ENCODE data around the gene TRIM63. TPM values are rescaled to one million over a fixed set of nuclear protein-coding genes. Genes with fewer than 3 reads are reported as not detected.
"Not testable (repeated sequence)": the region's sequence is repeated elsewhere in the genome, so short reads cannot be mapped to it uniquely, and the experiment has no call there.

Gene TRIM63
- total RNA-seq, result 1 to 10 TPM in 1 of 8 experiments, under 1 TPM in 2, not detected in 5; 0.29 to 1.0 (median 0.31) TPM

- no peak within 1 kb of the TSS for H3K27ac ChIP-seq
- peak in 2 of 8 experiments; percentile 36 to 48 for ATAC-seq (replicated peaks in 6 of 8)
- no peaks in the 10 kb centered on the region for H3K4me1 ChIP-seq (replicated peaks in 1 of 2)
- in situ Hi-C loops (cut with MboI; ENCODE audit: low pct_unique_long_range_greater_than_20kb in 2 of 9, low sequenced_read_pairs in 9 of 9, unreplicated experiment in 9 of 9), result no loop called here
- no peak within 1 kb of the TSS for H3K4me3 ChIP-seq
- WGBS, 10 experiments, result 0 to 90% (median 65%) methylated on average over 1 to 7 of the region's 9 CpGs; no CpG with 5 or more reads in 3 of the 10 experiments
Observed at GRCh38 chr1:26067432-26067911, at the start of gene TRIM63. Gene TRIM63, minus strand, starts transcription at chr1:26067630. Its CDS starts 136 bp downstream, at chr1:26067494.

GRCh38 chr1:26114165-26114927 lies 46.9 kb upstream of the TRIM63 start:
- H3K4me3 ChIP-seq, result no peak overlapping the region
- ATAC-seq (replicated peaks in 6 of 8), result no peak
- peaks cover 11 to 12% of the 10 kb centered on the region in 2 donors for H3K4me1 ChIP-seq (replicated peaks in 1 of 2)
- H3K27ac ChIP-seq, result no peak overlapping the region
- 88 to 96% (median 93%) methylated on average over 3 to 12 of the region's 12 CpGs for WGBS, 10 experiments
- in situ Hi-C loops (cut with MboI; ENCODE audit: low pct_unique_long_range_greater_than_20kb in 2 of 9, low sequenced_read_pairs in 9 of 9, unreplicated experiment in 9 of 9), result no loop called here

GRCh38 chr1:26112407-26112775 lies 45.0 kb upstream of the TRIM63 start:
- peak in 1 of 8 experiments; percentile 0 for ATAC-seq (replicated peaks in 6 of 8)
- peak overlapping the region; percentile 74 to 87 (median 83) for H3K4me3 ChIP-seq
- in situ Hi-C loops (cut with MboI; ENCODE audit: low pct_unique_long_range_greater_than_20kb in 2 of 9, low sequenced_read_pairs in 9 of 9, unreplicated experiment in 9 of 9), result no loop called here
- H3K27ac ChIP-seq, result peak overlapping the region; percentile 77 to 80
- 5 to 20% (median 8%) methylated on average over 1 to 8 of the region's 9 CpGs; no CpG with 5 or more reads in 5 of the 10 experiments for WGBS, 10 experiments
- H3K4me1 ChIP-seq (replicated peaks in 1 of 2), result peaks cover 11 to 12% of the 10 kb centered on the region in 2 donors

GRCh38 chr1:26111530-26112406 lies 44.3 kb upstream of the TRIM63 start, which contains the start of gene PDIK1L:
Gene PDIK1L, plus strand, starts transcription at chr1:26111824. Its CDS starts 2,485 bp downstream, at chr1:26114309.
- ATAC-seq (replicated peaks in 6 of 8), result peak; percentile 79 to 83 (median 82)
- WGBS, 10 experiments, result 0 to 2% (median 1%) methylated on average over 8 to 17 of the region's 96 CpGs; no CpG with 5 or more reads in 7 of the 10 experiments
- Histone ChIP-seq H3K4me3 (peak within 1 kb of the TSS; percentile 74 to 87 (median 83)), H3K27ac (peak within 1 kb of the TSS; percentile 98), H3K4me1 (replicated peaks in 1 of 2) (peaks cover 11 to 12% of the 10 kb centered on the region in 2 donors)
- in situ Hi-C loops (cut with MboI; ENCODE audit: low pct_unique_long_range_greater_than_20kb in 2 of 9, low sequenced_read_pairs in 9 of 9, unreplicated experiment in 9 of 9), result no loop called here

- WGBS, 10 experiments, result 0% methylated on average over 2 to 16 of the region's 85 CpGs; no CpG with 5 or more reads in 5 of the 10 experiments
- in situ Hi-C loops (cut with MboI; ENCODE audit: low pct_unique_long_range_greater_than_20kb in 2 of 9, low sequenced_read_pairs in 9 of 9, unreplicated experiment in 9 of 9), result no loop called here
Observed at GRCh38 chr1:26110731-26111529, 43.5 kb upstream of the TRIM63 start.

GRCh38 chr1:26109229-26110164 lies 42.1 kb upstream of the TRIM63 start:
- Histone ChIP-seq H3K4me3 (peak overlapping the region in 3 of 5 donors; percentile 74 to 87 (median 80)), H3K4me1 (replicated peaks in 1 of 2) (peaks cover 13 to 16% of the 10 kb centered on the region in 2 donors), H3K27ac (peak overlapping the region in 1 of 2 donors; percentile 98)
- WGBS, 10 experiments, result 69 to 100% (median 98%) methylated on average over 1 to 5 of the region's 5 CpGs
- in situ Hi-C loops (cut with MboI; ENCODE audit: low pct_unique_long_range_greater_than_20kb in 2 of 9, low sequenced_read_pairs in 9 of 9, unreplicated experiment in 9 of 9), result loop anchor here in 2 of 9 experiments (10.0 kb wide), 1 partner anchor 45 kb away; the partner anchor contains the start of gene FAM110D (in 2 of the 2)
- no peak for ATAC-seq (replicated peaks in 6 of 8)

More at GRCh38 chr1:26110731-26111529, 43.5 kb upstream of the TRIM63 start:
- peaks cover 11 to 12% of the 10 kb centered on the region in 2 donors for H3K4me1 ChIP-seq (replicated peaks in 1 of 2)
- H3K27ac ChIP-seq, result peak overlapping the region; percentile 98
- peak overlapping the region; percentile 74 to 87 (median 83) for H3K4me3 ChIP-seq
- peak; percentile 54 to 82 (median 78) for ATAC-seq (replicated peaks in 6 of 8)

GRCh38 chr1:26105226-26105548 lies 37.8 kb upstream of the TRIM63 start:
- H3K27ac ChIP-seq; ATAC-seq (replicated peaks in 6 of 8); H3K4me3 ChIP-seq; H3K4me1 ChIP-seq (replicated peaks in 1 of 2): not testable (repeated sequence)
- 21 to 100% (median 38%) methylated on average over 1 to 5 of the region's 5 CpGs; no CpG with 5 or more reads in 2 of the 10 experiments for WGBS, 10 experiments
- in situ Hi-C loops (cut with MboI; ENCODE audit: low pct_unique_long_range_greater_than_20kb in 2 of 9, low sequenced_read_pairs in 9 of 9, unreplicated experiment in 9 of 9), result loop anchor here in 2 of 9 experiments (10.0 kb wide), 1 partner anchor 50 kb away; the partner anchor contains the start of gene FAM110D (in 2 of the 2)

- no peak overlapping the region for H3K27ac ChIP-seq
- in situ Hi-C loops (cut with MboI; ENCODE audit: low pct_unique_long_range_greater_than_20kb in 2 of 9, low sequenced_read_pairs in 9 of 9, unreplicated experiment in 9 of 9), result loop anchor here in 2 of 9 experiments (10.0 kb wide), 1 partner anchor 52 kb away; the partner anchor contains the start of gene FAM110D (in 2 of the 2)
- peaks cover 3 to 4% of the 10 kb centered on the region in 2 donors for H3K4me1 ChIP-seq (replicated peaks in 1 of 2)
- no peak for ATAC-seq (replicated peaks in 6 of 8)
- WGBS, 10 experiments, result 40 to 80% (median 50%) methylated on average over 1 to 2 of the region's 2 CpGs; no CpG with 5 or more reads in 3 of the 10 experiments
- H3K4me3 ChIP-seq, result no peak overlapping the region
Observed at GRCh38 chr1:26102526-26102925, 35.1 kb upstream of the TRIM63 start.

- Histone ChIP-seq H3K4me1 (replicated peaks in 1 of 2) (peaks cover 3 to 4% of the 10 kb centered on the region in 2 donors), H3K4me3 (no peak overlapping the region), H3K27ac (no peak overlapping the region)
- ATAC-seq (replicated peaks in 6 of 8), result peak in 3 of 8 experiments; percentile 50 to 81 (median 67)
- WGBS, 10 experiments, result 0 to 100% (median 74%) methylated on average over 1 to 3 of the region's 3 CpGs; no CpG with 5 or more reads in 1 of the 10 experiments
- in situ Hi-C loops (cut with MboI; ENCODE audit: low pct_unique_long_range_greater_than_20kb in 2 of 9, low sequenced_read_pairs in 9 of 9, unreplicated experiment in 9 of 9), result loop anchor here in 2 of 9 experiments (10.0 kb wide), 1 partner anchor 53 kb away; the partner anchor contains the start of gene FAM110D (in 2 of the 2)
Observed at GRCh38 chr1:26102119-26102518, 34.7 kb upstream of the TRIM63 start.

- H3K4me1 ChIP-seq (replicated peaks in 1 of 2); H3K27ac ChIP-seq; ATAC-seq (replicated peaks in 6 of 8); H3K4me3 ChIP-seq: not testable (repeated sequence)
- WGBS, 10 experiments, result 40 to 100% (median 69%) methylated on average over 1 to 10 of the region's 10 CpGs; no CpG with 5 or more reads in 1 of the 10 experiments
- in situ Hi-C loops (cut with MboI; ENCODE audit: low pct_unique_long_range_greater_than_20kb in 2 of 9, low sequenced_read_pairs in 9 of 9, unreplicated experiment in 9 of 9), result loop anchor here in 2 of 9 experiments (10.0 kb wide), 1 partner anchor 55 kb away; the partner anchor contains the start of gene FAM110D (in 2 of the 2)
Observed at GRCh38 chr1:26100204-26100603, 32.8 kb upstream of the TRIM63 start.

- no peak overlapping the region for H3K4me3 ChIP-seq
- WGBS, 10 experiments, result 83 to 100% (median 100%) methylated on average over 1 to 3 of the region's 3 CpGs; no CpG with 5 or more reads in 3 of the 10 experiments
- in situ Hi-C loops (cut with MboI; ENCODE audit: low pct_unique_long_range_greater_than_20kb in 2 of 9, low sequenced_read_pairs in 9 of 9, unreplicated experiment in 9 of 9), result loop anchor here in 2 of 9 experiments (10.0 kb wide), 1 partner anchor 55 kb away; the partner anchor contains the start of gene FAM110D (in 2 of the 2)
- no peak for ATAC-seq (replicated peaks in 6 of 8)
- H3K27ac ChIP-seq, result no peak overlapping the region
- peaks cover 3% of the 10 kb centered on the region in 2 donors for H3K4me1 ChIP-seq (replicated peaks in 1 of 2)
Observed at GRCh38 chr1:26099780-26100179, 32.4 kb upstream of the TRIM63 start.
